HCT116 (cell line): ENCODE measurements around the gene SLC25A18.

Experiments
- ELF1 ChIP-seq: IDR thresholded peaks from 2 replicates; pipeline ENCODE4 v1.6.1; 2012; ENCODE audit warnings: low read depth, borderline replicate concordance
- EZH2phosphoT487 ChIP-seq: fragments of 200-600 bp; IDR thresholded peaks from 2 replicates; pipeline ENCODE4 v1.6.1; 2018; ENCODE audit warnings: antibody characterized with exemption, borderline replicate concordance

- no peak for TF ChIP-seq EZH2phosphoT487
- no peak for TF ChIP-seq ELF1
Observed at GRCh38 chr22:17629173-17629489, 65.8 kb downstream of the SLC25A18 start.
